ENCODE results near the gene LRP2. TPM values are rescaled to one million over a fixed set of nuclear protein-coding genes. Genes with fewer than 3 reads are reported as not detected.
"Not testable (repeated sequence)": the region's sequence is repeated elsewhere in the genome, so short reads cannot be mapped to it uniquely, and the experiment has no call there.

LRP2 gene
- total RNA-seq, 2 experiments from 2014 or later: 1.4 to 1.6 TPM

- Mint-ChIP-seq H3K4me3 (no peak overlapping the region), H3K9me3 (no peaks in the 10 kb centered on the region), H3K4me1 (no peaks in the 10 kb centered on the region), H3K36me3 (no peaks in the 10 kb centered on the region), H3K27ac (no peak overlapping the region), H3K27me3 (peaks cover 37% of the 10 kb centered on the region)
- DNase-seq: no peak
Measured at GRCh38 chr2:169298007-169298406, 64.3 kb downstream of the LRP2 start.

DNA sequence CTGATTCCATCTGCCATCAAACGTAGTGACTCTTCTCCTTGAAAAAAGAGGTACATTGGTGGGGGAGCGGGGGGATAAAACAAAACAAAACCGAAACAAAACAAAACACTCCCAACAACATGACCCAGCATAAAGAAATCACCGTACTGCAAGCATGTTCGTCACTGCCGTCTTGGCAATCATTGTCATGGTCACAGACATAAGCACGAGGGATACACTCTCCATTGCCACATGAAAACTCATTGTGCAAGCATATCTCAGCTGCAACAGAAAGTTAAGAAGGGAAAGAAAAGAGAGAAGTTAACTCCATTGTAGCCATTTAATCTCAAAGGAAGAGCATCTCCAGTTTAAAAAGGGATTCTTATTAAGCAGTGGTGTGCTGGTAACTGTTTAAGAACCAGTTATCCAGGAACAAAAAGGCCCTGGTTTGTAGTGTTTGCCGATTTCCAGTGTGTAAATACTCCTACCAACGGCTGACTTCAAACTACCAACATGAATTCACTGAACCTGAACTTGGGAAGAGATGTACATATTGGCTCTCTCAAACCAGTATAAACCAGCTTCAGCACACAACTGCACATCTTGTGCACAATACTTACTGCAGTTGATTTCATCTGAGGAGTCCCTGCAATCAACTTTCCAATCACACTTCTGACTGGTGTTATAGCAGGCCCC lies 68.2 kb downstream of the LRP2 start:
- H3K4me1 Mint-ChIP-seq: no peaks in the 10 kb centered on the region
- no peak overlapping the region for H3K4me3 Mint-ChIP-seq
- H3K9me3 Mint-ChIP-seq: no peaks in the 10 kb centered on the region
- H3K36me3 Mint-ChIP-seq: no peaks in the 10 kb centered on the region
- peaks cover 26% of the 10 kb centered on the region for H3K27me3 Mint-ChIP-seq
- no peak for DNase-seq
- no peak overlapping the region for H3K27ac Mint-ChIP-seq

DNA sequence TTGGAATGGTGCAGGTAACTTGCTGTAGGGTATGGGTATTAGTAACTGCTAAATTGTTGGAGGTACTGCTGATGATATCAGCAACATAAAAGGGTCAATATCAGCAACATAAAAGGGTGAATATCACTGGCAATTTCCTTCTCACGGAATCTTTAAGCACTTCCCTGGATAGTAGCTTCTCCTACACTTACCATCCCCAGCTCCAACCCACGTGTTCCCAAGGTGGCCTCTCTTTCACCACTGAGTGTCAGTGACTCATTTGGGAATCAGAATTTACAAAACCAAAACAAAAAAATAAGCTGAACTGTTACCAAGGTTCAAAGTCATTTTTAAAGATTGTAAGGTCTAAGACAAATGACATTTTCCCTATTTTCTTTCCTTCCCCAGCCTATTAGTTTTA lies 70.8 kb downstream of the LRP2 start:
- H3K27ac Mint-ChIP-seq: no peak overlapping the region
- no peaks in the 10 kb centered on the region for H3K9me3 Mint-ChIP-seq
- H3K4me1 Mint-ChIP-seq: no peaks in the 10 kb centered on the region
- H3K4me3 Mint-ChIP-seq: no peak overlapping the region
- H3K27me3 Mint-ChIP-seq: peaks cover 7% of the 10 kb centered on the region
- H3K36me3 Mint-ChIP-seq: no peaks in the 10 kb centered on the region
- DNase-seq: no peak

- no peak overlapping the region for H3K4me3 Mint-ChIP-seq
- H3K27ac Mint-ChIP-seq: no peak overlapping the region
- no peaks in the 10 kb centered on the region for H3K36me3 Mint-ChIP-seq
- no peaks in the 10 kb centered on the region for H3K9me3 Mint-ChIP-seq
- no peak for DNase-seq
- peaks cover 5% of the 10 kb centered on the region for H3K27me3 Mint-ChIP-seq
- no peaks in the 10 kb centered on the region for H3K4me1 Mint-ChIP-seq
Measured at GRCh38 chr2:169290433-169290832, 71.9 kb downstream of the LRP2 start.

- Mint-ChIP-seq H3K4me1 (no peaks in the 10 kb centered on the region), H3K27ac (no peak overlapping the region), H3K36me3 (no peaks in the 10 kb centered on the region), H3K4me3 (no peak overlapping the region), H3K9me3 (no peaks in the 10 kb centered on the region), H3K27me3 (peaks cover 10% of the 10 kb centered on the region)
- no peak for DNase-seq
Measured at GRCh38 chr2:169287666-169288065, 74.7 kb downstream of the LRP2 start.

DNA sequence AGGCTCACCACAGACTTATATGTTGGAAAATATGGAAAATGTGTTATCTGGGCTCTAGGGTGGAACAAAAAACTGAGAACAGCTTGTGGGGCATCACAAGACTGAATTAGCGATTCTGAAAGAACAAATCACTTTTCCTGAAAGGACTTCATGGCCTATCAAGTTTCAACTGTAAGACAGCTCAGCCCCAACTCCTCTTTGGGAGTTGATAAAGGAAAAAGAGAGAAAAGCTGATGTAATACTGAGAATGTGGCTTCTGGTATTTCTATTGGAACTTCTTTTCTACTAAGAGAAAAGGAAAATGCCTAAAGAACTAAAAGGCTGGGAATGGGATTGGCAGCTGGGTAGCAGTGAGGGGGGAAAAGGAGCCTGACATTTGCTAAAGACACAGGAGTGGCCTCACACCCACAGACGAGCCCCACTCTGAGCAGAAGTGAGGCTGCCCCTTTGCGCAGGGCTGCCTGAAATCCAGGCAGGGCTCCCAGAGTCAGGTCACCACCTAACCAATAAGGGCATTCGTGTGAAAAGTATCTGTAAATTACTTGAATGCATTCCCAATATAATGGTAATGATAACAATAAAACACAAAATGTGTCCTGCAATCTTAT lies 75.6 kb downstream of the LRP2 start:
- Mint-ChIP-seq H3K27me3 (peaks cover 10% of the 10 kb centered on the region), H3K4me3 (no peak overlapping the region), H3K27ac (no peak overlapping the region), H3K9me3 (no peaks in the 10 kb centered on the region), H3K4me1 (no peaks in the 10 kb centered on the region), H3K36me3 (no peaks in the 10 kb centered on the region)
- DNase-seq: no peak

- Mint-ChIP-seq H3K27ac (no peak overlapping the region), H3K27me3 (peaks cover 6% of the 10 kb centered on the region), H3K9me3 (no peaks in the 10 kb centered on the region), H3K36me3 (no peaks in the 10 kb centered on the region), H3K4me1 (no peaks in the 10 kb centered on the region), H3K4me3 (no peak overlapping the region)
- DNase-seq: no peak
Measured at GRCh38 chr2:169285531-169286235, 76.7 kb downstream of the LRP2 start.

- peaks cover 21% of the 10 kb centered on the region for H3K27me3 Mint-ChIP-seq
- H3K4me1 Mint-ChIP-seq: no peaks in the 10 kb centered on the region
- H3K9me3 Mint-ChIP-seq: no peaks in the 10 kb centered on the region
- no peak for DNase-seq
- no peak overlapping the region for H3K27ac Mint-ChIP-seq
- no peak overlapping the region for H3K4me3 Mint-ChIP-seq
- H3K36me3 Mint-ChIP-seq: no peaks in the 10 kb centered on the region
Measured at GRCh38 chr2:169280502-169280901, 81.8 kb downstream of the LRP2 start.

DNA sequence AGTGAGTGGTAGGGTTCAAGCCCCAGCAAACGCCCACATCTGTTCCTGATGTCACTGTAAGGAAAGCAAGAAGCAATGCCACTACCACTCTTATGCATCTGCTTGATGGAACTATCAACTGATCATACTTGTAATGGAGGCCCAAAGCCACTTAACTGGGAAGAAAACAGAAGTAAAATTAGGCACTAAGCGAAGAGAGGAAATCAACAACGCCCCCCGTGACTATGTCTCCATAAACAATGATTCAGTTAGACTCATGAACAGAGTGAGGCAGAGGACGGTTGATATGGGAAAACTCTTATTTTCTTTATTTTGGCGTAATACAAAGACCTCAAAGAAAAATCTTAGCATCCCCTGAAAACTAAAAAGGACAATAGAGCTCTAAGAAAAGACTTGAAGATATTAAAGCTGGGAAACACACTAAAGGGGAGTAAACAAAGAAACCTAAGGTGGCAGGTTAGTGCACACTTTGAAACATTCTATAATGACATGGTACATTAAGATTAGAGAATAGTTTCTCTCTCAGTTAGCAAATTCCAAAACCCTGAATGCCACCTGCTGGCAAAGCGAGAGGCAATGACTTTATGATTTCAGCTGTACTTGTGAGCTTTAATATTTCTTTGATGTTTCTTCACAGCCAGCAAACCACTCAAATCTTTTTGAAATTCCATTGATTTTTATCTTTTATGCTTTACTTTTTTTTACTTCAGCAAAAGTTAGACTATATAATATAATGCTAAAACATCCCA lies 86.5 kb downstream of the LRP2 start:
- Mint-ChIP-seq H3K36me3 (no peaks in the 10 kb centered on the region), H3K27me3 (peaks cover 17% of the 10 kb centered on the region), H3K27ac (no peak overlapping the region), H3K4me1 (no peaks in the 10 kb centered on the region), H3K4me3 (no peak overlapping the region), H3K9me3 (no peaks in the 10 kb centered on the region)
- DNase-seq: no peak

DNA sequence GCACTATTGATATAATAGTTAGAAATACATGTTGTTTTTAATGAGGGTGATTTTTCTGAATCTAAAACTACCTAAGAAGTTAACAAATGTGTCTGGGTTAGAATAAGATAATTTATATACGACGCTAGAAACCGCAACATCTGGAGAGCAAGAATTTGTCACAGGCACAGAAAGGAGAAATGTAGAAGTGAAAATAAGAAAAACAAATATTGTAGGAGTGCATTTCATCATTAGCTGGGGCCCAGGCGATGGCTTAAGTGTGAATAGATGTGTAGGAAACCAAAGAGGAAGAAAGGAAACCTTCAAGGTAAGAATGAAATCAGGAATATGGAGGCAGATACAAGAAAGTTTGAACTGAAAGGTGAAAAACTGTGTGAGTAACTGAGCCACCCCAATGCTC lies 90.3 kb downstream of the LRP2 start:
- no peaks in the 10 kb centered on the region for H3K4me1 Mint-ChIP-seq
- no peak for DNase-seq
- H3K36me3 Mint-ChIP-seq: no peaks in the 10 kb centered on the region
- peaks cover 15% of the 10 kb centered on the region for H3K27me3 Mint-ChIP-seq
- no peaks in the 10 kb centered on the region for H3K9me3 Mint-ChIP-seq
- H3K27ac Mint-ChIP-seq: no peak overlapping the region
- H3K4me3 Mint-ChIP-seq: no peak overlapping the region

GRCh38 chr2:169270574-169270973 lies 91.8 kb downstream of the LRP2 start:
- not testable (repeated sequence) for DNase-seq, H3K36me3 Mint-ChIP-seq, H3K9me3 Mint-ChIP-seq, H3K4me1 Mint-ChIP-seq, H3K27ac Mint-ChIP-seq, H3K4me3 Mint-ChIP-seq
- H3K27me3 Mint-ChIP-seq: peaks cover 12% of the 10 kb centered on the region

- H3K27ac Mint-ChIP-seq: no peak overlapping the region
- DNase-seq: no peak
- H3K27me3 Mint-ChIP-seq: peaks cover 18% of the 10 kb centered on the region
- H3K4me3 Mint-ChIP-seq: no peak overlapping the region
- H3K4me1 Mint-ChIP-seq: no peaks in the 10 kb centered on the region
- H3K9me3 Mint-ChIP-seq: no peaks in the 10 kb centered on the region
- H3K36me3 Mint-ChIP-seq: no peaks in the 10 kb centered on the region
Measured at GRCh38 chr2:169265591-169265990, 96.7 kb downstream of the LRP2 start.

DNA sequence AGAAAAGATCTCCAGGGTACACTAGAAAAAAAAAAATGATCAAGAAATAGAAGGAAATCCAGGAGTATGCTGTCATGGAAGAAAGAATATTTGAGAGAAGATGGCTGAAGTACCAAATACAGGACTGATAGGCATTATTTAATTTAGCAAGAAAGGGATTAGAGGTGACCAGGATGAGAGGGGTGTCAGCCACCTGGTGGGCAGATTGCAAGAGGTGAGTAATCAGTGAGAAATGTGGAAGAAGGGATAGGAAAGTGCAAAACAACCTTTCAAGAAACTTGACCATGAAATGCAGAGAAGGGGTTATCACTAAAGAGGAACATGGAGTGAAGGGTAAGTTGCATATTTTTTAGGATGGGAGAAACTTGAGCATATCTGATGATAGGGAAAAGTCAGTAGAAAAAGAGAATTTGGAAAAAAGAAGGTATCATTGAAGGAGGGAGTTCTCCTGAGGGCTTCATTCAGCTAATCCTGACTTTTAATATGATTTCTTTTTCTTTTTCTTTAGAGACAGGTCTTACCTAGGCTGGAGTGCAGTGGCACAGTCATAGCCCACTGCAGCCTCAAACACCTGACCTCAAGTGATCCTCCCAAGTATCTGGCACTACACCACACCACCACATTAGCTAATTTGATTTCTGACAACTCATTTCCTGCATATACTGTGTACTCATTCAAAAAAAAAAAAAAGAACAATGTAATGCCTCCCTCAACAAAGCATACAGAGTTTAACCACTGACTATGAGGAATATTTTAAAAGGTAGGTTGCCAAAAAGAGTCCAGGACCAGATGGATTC lies 101.3 kb downstream of the LRP2 start:
- H3K4me1 Mint-ChIP-seq: no peaks in the 10 kb centered on the region
- no peak overlapping the region for H3K27ac Mint-ChIP-seq
- H3K4me3 Mint-ChIP-seq: no peak overlapping the region
- no peaks in the 10 kb centered on the region for H3K9me3 Mint-ChIP-seq
- peaks cover 31% of the 10 kb centered on the region for H3K27me3 Mint-ChIP-seq
- no peaks in the 10 kb centered on the region for H3K36me3 Mint-ChIP-seq
- no peak for DNase-seq

GRCh38 chr2:169260246-169260645 lies 102.1 kb downstream of the LRP2 start:
- no peak for DNase-seq
- no peak overlapping the region for H3K27ac Mint-ChIP-seq
- peaks cover 26% of the 10 kb centered on the region for H3K27me3 Mint-ChIP-seq
- no peaks in the 10 kb centered on the region for H3K36me3 Mint-ChIP-seq
- H3K9me3 Mint-ChIP-seq: no peaks in the 10 kb centered on the region
- H3K4me1 Mint-ChIP-seq: no peaks in the 10 kb centered on the region
- H3K4me3 Mint-ChIP-seq: no peak overlapping the region

DNA sequence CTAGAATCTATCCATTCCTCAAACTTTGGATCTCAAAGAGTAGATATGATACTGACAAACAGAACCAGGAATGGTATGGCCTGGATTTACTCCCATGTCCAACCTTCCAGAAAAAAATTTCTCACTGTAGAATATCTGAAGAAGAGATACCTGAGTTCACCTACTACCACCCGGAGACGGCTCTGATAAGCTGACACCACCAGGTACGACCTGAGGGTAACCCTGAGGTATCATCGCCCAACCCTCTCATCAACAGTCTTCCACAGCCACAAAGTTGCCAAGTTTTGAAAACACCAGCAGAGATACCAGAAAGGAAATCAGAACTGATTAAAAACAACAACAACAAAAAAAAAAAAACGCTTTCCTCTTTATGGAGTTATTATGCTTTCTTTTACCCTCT lies 102.9 kb downstream of the LRP2 start:
- Mint-ChIP-seq H3K36me3 (no peaks in the 10 kb centered on the region), H3K9me3 (no peaks in the 10 kb centered on the region), H3K4me3 (no peak overlapping the region), H3K4me1 (no peaks in the 10 kb centered on the region), H3K27ac (no peak overlapping the region), H3K27me3 (peaks cover 26% of the 10 kb centered on the region)
- no peak for DNase-seq
